Effector CD4-positive, alpha-beta T cell (primary cell): ENCODE data around the gene C1QTNF7. TPM values are rescaled to one million over a fixed set of nuclear protein-coding genes. Genes with fewer than 3 reads are reported as not detected.
A peak's percentile ranks its signal among the peaks of the same experiment; 100 is the strongest.

ENCODE experiments used
- DNase-seq: peaks from one replicate; pipeline ENCODE4 v3.0.0-alpha.2; 2020
- total RNA-seq: gene quantifications from one replicate; lab custom pipeline; 2026; lab: John Stamatoyannopoulos, UW

The C1QTNF7 gene
- total RNA-seq, result not detected

GRCh38 chr4:15427701-15428100 lies at the start of gene C1QTNF7:
C1QTNF7 (plus strand) TSS chr4:15428033; CDS start chr4:15435744, 7,711 bp downstream.
- DNase-seq, result no peak

- no peak for DNase-seq
Observed at GRCh38 chr4:15378062-15378461, 49.8 kb upstream of the C1QTNF7 start.

GRCh38 chr4:15378493-15378892 lies 49.3 kb upstream of the C1QTNF7 start:
- no peak for DNase-seq

- DNase-seq, result no peak
Observed at GRCh38 chr4:15381806-15382338, 46.0 kb upstream of the C1QTNF7 start.

GRCh38 chr4:15382669-15383273 lies 45.1 kb upstream of the C1QTNF7 start:
- DNase-seq, result no peak

GRCh38 chr4:15385515-15385914 lies 42.3 kb upstream of the C1QTNF7 start:
- DNase-seq, result no peak

- DNase-seq, result no peak
Observed at GRCh38 chr4:15385928-15386327, 41.9 kb upstream of the C1QTNF7 start.

- DNase-seq, result no peak
Observed at GRCh38 chr4:15390494-15390893, 37.3 kb upstream of the C1QTNF7 start.

GRCh38 chr4:15392053-15392805 lies 35.6 kb upstream of the C1QTNF7 start:
- no peak for DNase-seq

GRCh38 chr4:15395311-15395710 lies 32.5 kb upstream of the C1QTNF7 start:
- no peak for DNase-seq

- DNase-seq, result peak; percentile 26
Observed at GRCh38 chr4:15396157-15396800, 31.6 kb upstream of the C1QTNF7 start.

GRCh38 chr4:15398001-15398400 lies 29.8 kb upstream of the C1QTNF7 start:
- no peak for DNase-seq

- no peak for DNase-seq
Observed at GRCh38 chr4:15398732-15399131, 29.1 kb upstream of the C1QTNF7 start.

- no peak for DNase-seq
Observed at GRCh38 chr4:15400226-15400625, 27.6 kb upstream of the C1QTNF7 start.

- DNase-seq, result no peak
Observed at GRCh38 chr4:15400981-15401671, 26.7 kb upstream of the C1QTNF7 start.

GRCh38 chr4:15402146-15402545 lies 25.7 kb upstream of the C1QTNF7 start:
- no peak for DNase-seq

GRCh38 chr4:15402974-15403373 lies 24.9 kb upstream of the C1QTNF7 start:
- DNase-seq, result no peak

- DNase-seq, result no peak
Observed at GRCh38 chr4:15405018-15405417, 22.8 kb upstream of the C1QTNF7 start.

- DNase-seq, result no peak
Observed at GRCh38 chr4:15410750-15411149, 17.1 kb upstream of the C1QTNF7 start.

- no peak for DNase-seq
Observed at GRCh38 chr4:15412461-15412860, 15.4 kb upstream of the C1QTNF7 start.

GRCh38 chr4:15413010-15413622 lies 14.7 kb upstream of the C1QTNF7 start:
- DNase-seq, result no peak

- no peak for DNase-seq
Observed at GRCh38 chr4:15413623-15414019, 14.2 kb upstream of the C1QTNF7 start.
